T-helper 22 cell (primary cell): ENCODE measurements around the gene DCPS.
"Not testable (repeated sequence)": the region's sequence is repeated elsewhere in the genome, so short reads cannot be mapped to it uniquely, and the experiment has no call there.

ENCODE experiments used
- DNase-seq: peaks from one replicate; pipeline ENCODE4 v3.0.0-alpha.2; 2020; ENCODE audit warnings: low read depth

DCPS gene

DNA sequence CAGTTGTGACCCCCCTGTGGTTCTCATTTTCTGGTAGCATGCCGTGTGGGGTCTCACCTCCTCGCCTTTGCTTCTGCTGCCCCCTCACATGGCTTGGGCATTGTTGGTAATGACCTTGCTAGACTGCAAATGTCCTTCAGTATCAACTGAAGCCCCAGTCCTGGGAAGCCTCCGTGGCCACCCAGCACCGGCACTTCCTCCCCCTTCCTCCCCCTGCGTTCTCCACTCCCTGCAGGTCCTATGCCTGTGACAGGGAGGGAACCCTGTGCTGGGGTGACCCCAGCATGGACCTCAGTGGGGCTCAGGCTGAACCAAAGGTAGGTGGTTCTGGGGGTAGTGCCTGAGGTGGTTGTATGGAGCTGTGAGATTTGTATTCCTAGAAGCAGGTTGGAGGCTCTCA lies 57.5 kb downstream of the DCPS start:
- no peak for DNase-seq

GRCh38 chr11:126362879-126363655 lies 59.2 kb downstream of the DCPS start:
- DNase-seq = no peak

DNA sequence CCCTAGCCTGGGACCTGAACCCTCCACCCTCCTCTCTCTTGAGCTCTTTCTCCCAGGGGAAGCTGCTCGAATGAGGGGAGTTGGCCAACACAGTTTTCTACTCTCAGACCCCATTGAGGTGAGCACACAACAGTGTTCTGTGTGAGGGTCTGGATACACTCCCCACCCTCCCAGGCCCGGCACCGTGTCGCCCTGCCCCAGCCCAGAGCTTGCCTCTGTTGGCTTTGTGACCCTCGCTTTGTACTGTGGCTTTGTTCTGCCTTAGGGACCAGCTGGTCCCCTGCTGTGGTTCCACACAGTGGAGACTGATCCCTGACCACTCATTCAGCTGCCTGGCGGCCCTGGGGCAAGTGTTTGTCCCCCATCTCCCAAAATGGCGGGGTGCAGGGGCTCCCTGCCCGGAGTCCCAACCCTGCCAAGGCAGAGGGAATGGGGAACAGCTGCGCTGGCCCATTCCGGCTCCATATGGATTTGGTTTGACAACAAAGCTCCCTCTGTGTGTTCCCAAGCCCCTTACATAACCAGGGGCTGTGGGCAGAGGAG lies 59.9 kb downstream of the DCPS start:
- no peak for DNase-seq

- DNase-seq = not testable (repeated sequence)
These were observed 60.9 kb downstream of the DCPS start for GRCh38 chr11:126364735-126365134.

- not testable (repeated sequence) for DNase-seq
These were observed 61.6 kb downstream of the DCPS start for GRCh38 chr11:126365508-126365907.

DNA sequence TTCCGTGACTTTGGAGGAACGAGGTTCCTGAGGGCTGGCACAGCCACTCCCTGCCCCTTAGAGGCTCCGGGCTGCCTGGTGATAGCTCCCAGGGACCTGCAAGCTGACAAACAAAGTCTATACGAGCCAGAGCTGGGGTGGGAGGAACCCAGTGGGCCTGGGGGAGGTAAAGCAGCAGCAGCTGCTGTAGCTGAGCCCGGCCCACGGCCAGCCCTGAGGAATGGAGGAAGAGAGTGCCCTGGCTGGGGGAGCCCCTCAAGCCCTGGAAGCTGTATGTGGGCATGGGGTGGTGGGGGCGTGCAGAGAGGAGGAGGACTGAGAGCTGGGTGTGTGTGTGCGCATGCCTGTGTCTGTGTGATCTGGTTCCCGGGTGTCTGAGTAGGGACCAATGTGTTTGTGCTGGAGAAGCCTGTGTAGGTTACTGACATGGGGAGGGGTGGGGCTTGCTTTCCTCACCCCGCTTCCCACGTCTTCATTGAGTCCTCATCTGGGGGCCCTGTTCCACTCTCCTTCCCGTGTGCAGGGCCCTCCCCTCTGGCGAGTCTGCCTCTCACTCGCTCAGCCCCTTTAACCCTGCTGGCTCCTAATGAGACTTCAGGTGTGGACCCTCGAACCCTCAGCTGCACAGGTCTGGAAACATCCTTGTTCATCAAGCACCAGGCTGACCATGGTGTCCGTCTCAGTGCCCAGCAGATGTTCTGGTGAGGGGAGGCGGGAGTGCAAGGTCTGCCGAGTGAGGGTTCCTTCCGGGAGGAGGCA lies 62.4 kb downstream of the DCPS start:
- no peak for DNase-seq

DNA sequence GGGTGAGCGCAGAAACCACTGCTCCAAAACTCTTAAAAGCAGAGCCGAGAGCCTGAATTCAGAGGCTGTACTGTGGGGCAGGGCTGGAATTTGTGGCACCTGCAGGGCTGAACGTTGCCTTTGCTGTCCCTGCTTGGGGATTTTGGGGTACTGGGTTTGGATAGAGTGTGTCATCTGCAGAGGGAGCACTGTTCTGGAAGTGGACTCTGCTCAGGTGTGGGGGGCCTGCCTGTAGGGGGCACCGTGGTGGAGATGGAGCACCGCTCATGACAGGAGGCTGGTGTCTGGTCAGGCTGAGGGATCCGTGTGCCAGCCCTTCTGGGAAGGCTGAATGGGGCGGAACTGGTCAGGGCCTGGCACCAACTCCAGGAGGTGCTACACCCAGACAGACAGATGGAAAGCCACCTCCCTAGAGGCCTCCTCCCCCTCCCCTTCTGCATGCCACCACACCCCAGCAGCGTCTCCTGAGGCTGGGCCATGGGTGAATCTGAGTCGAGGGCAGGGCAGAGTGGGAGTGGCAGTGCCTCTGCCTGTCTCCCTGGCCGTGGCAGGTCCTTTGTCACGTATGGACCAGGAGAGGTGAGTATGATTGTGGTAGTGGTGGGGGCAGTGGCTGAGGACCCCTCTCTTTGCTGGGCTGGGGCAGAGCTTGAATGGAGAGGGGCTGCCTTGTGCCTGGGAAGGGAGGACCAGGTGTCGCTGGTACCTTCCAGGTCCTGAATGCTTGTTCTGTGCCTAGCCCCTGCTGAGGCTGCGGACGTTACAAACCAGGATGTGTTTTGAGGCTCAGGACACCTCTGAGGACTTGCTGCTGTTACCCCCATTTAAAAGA lies 63.2 kb downstream of the DCPS start:
- DNase-seq = not testable (repeated sequence)

GRCh38 chr11:126367806-126368205 lies 63.9 kb downstream of the DCPS start:
- DNase-seq = not testable (repeated sequence)

DNA sequence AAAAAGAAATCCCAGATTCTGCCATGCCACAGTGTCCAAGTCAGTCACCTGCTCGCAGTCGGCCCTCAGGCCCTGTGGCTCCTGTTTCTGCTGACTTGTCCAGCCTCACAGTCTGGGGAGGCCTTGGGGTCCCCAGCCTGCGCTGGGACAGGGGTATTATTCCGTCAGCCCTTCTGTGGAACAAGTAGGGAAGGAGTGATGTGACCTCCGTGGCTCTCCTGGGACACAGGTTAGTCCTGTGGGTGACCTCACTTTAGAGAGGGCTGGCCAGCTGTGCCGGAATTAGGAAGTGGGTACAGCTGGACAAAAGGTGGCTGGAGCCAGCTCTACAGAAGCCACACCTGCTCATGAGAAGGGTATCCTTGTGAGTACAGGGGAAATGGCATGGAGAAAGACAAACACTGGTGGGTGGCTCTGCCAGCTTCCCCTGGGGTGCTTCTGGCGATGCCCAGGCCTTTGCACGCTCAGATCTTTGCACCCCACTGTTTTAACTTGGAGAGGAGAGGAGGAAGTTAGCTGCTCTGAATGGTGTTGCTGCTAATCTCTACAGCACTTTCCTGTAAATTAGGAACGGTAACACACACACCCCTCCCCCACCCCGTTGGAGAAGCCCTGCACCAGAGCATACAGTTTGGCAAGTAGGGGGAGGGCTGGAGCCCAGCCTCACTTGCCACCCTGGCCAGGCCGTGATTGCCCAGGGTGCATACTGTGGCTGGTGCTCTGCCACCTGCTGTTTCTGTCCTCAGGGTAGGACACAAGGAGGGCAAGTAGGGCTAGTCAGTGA lies 64.7 kb downstream of the DCPS start:
- not testable (repeated sequence) for DNase-seq

- no peak for DNase-seq
These were observed 66.2 kb downstream of the DCPS start for GRCh38 chr11:126370016-126370415.

DNA sequence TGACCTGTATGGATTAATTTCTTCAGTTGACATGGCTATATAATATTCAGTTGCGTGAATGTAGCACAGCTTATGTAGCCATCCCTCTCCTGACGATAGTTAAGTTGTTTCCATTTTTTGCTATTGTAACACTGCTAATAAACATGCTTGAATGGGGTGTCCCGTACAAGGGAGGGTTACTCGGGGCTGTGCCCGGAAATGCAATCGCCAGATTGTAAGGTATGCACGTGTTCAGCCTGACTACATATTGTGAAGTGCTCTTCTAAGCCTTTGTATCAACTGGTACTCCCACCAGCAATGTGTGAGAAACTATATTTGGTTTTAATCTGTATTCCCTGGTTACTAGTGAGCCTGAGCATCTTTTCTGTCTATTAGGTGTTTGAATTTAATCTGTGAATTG lies 67.7 kb downstream of the DCPS start:
- no peak for DNase-seq

GRCh38 chr11:126373389-126374066 lies 69.7 kb downstream of the DCPS start:
- not testable (repeated sequence) for DNase-seq

DNA sequence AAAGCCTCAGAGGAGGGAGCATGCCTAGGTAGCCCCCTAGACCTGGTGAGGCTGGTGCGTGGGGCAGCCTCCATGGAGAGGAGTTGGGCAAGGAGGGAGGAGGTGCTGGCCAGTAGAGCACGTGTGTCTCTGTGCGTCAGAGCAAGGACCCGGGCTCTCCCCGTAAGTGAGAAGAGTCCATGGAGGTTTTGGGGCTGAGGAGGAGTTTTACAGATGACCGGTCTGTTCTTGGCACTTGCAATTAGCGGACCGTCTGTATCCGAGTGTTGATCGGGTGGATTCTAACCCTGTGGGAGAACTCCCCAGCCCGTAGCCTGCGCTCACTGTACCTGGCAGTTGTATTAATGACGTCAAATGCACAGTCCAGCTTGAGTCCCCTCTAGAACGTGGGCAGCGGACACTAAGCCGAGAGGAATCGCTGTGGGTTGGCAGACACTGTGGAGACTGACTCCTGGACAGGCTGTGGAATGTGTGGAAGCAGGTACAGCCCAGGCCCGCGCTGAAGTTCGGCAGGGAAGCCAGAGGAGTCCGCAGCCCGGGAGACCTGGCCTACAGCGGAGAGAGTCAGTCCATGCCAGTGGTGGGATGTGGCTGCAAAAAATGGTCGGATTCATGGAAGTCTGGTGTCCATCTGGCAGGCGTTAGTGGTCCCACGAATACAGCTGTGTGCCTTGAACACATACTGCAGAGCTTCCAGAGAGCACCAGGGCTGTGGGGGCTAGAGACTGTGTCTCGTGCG lies 70.9 kb downstream of the DCPS start:
- DNase-seq = not testable (repeated sequence)

DNA sequence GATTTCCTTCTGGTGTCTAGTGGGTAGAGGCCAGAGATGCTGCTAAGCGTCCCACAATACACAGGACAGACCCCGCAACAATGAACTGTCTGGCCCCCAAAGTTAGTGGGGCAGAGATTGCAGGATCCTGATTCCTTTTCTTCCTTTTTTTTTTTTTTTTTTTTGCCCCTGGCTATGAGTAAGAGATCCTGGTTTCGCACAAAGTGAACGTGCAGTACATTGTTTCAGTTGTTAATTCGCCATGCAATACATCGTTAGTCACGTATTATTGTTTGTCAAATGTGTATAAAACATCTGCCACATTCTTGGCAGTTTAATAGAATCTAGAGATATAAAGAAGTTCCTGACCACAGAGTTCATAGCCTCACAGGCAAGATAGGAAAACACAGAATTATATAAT lies 71.9 kb downstream of the DCPS start:
- no peak for DNase-seq

DNA sequence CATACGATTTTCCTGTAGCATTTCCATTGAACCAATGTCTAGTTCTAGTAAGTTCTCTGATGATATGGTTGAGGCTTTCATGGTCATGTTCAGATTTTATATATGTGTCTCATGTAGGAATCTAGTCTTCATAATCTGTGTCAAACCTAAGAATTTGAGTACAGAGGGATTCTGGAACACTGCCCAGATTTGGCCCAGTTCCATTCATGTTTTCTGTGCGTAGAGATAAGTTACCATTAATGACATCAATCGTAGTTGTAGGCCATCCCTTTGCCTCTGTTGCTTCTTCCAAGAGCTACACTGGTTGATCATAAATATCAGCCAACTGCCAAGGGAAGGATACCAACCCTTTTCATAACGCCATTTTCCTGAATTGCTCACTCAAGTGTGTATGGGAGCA lies 74.9 kb downstream of the DCPS start:
- DNase-seq = no peak

DNA sequence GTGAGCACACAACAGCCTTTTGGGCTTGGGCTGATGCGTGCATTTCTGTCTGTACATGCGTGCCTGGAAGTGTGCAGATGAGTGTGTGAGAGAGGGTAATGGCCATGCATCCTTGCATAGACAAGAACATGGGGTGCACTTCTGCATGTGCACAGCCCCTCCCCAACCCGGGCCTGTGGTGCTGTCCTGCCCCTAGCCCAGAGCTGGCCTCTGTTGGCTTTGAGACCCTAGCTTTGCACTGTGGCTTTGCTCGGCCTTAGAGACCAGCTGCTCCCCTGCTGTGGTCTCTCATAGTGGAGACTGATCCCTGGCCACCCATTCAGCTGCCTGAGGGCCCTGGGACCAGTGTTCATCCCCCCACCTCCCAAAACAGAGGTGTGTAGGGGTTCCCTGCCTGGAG lies 77.0 kb downstream of the DCPS start:
- DNase-seq = no peak

DNA sequence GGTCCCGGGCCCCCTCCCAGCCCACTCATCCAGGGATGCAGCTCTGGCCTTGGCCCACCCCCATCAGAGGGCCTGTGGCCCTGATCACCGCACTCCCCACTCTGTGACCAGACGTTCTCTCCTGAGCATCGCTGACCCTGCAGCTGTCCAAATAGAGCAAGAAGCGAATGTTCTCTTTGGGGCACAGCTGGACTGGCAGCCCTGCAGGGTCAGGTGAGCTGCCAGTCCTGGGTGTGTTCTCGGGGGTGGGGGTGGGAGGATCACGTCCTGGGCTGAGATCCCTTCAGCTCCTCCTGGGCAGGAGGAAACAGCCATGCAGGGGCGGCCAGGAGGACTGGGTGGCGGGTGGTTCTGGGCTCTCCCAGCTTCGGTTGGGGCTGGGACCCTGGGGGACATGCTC lies 78.1 kb downstream of the DCPS start:
- DNase-seq = not testable (repeated sequence)

DNA sequence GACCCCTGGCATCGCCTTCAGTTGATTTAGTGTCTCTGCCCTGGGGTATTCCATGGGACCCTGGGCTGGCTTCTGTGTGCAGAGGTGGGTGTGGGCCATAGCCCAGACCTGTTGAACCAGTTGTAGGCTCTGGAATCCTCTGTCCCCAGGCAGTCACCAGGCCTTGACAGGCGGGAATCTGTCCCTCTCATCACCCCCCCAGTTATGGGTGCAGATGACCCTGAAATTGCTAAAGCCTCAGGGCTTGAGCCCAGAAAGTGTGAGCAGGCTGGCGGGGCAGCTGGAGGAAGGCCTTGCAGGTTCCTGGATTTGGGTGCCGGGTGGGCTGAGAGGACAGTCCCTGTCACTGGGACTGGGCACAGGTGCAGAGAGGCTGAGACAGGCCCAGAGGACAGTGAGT lies 78.8 kb downstream of the DCPS start:
- not testable (repeated sequence) for DNase-seq

- no peak for DNase-seq
These were observed 79.8 kb downstream of the DCPS start for GRCh38 chr11:126383339-126384335.
